ENCODE results near the gene ADORA2A.

Gene ADORA2A

DNA sequence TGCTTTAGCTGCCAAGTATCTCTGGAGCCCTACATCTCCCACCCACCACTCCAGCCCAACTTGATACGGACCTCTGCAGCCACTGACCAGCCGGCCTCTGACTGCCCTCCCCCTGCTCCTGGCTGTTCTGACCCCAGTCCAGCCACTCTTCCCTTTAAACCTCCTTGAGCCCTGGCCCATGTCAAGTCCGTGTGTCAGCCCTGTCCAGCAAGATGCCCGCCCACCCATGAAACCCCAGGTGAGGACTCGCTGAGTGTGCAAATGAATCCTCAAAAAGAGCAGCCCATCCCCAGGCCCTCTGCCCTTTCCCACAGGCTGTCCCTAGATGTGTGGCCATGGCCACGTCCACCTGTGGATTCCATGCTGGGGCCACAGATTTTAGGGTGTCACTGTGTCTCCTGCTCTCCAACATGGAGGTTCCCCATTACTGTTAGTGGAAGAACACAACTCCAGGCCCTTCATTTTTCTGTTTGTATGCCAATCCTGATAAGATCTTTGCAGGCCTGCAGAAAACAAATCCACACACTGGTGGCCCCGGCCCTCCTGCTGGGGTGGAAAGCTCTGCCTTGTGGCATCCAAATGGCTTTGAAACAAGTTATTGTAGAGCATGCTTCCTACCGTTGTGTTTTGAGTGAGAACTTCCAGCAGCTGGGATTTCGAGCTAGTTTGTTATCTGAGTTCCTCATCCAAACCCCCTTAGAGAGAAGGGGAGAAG is 22.7 kb upstream of the ADORA2A start:
- H3K27me3 ChIP-seq (ENCODE audit: insufficient read depth, low read length) = no peaks in the 10 kb centered on the region
- WGBS = 96% methylated on average over 9 of the region's 9 CpGs

DNA sequence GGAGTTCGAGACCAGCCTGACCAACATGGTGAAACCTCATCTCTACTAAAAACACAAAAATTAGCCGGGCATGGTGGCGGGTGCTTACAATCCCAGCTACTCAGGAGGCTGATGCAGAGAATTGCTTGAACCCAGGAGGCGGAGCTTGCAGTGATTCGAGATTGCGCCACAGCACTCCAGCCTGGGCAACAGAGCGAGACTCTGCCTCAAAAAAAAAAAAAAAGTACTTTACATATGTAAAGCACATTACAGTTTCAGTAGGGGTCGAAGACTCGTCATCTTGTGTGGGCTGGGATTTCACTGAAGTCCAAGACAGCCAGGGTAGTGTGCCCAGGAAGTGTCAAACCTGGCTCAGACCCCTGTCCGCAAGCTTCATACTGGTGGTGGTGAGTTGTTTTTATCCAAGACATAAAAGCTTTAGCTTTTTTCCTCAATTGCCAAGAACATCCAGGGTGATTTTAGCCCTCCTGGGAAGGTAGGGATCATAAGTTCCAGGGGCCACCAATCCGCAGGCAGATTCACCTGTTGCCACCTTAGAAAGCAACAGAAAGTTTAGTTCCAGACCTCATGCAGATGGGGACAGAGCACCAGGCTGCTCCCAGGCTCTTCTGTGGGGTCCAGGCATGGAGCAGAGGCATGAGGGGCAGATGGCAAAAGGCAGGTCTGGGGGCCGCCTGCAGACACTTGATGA is 21.6 kb upstream of the ADORA2A start:
- H3K27ac ChIP-seq (ENCODE audit: low read depth, low read length) = no peak overlapping the region
- H3K4me3 ChIP-seq (ENCODE audit: low read length) = no peak overlapping the region
- H3K4me1 ChIP-seq (ENCODE audit: insufficient read depth, low read length) = peaks cover 7% of the 10 kb centered on the region; the same call in 1 of the 2 replicates
- peaks cover 23% of the 10 kb centered on the region; the same call in 1 of the 2 replicates for H3K36me3 ChIP-seq (ENCODE audit: insufficient read depth, low read length)
- H3K9me3 ChIP-seq (ENCODE audit: insufficient read depth, low read depth, low read length) = no peaks in the 10 kb centered on the region
- no peak overlapping the region for H3K9ac ChIP-seq (ENCODE audit: low read depth, low read length)
- H3K27me3 ChIP-seq (ENCODE audit: insufficient read depth, low read length) = no peaks in the 10 kb centered on the region
- WGBS = 95% methylated on average over 12 of the region's 12 CpGs

More for the DNA sequence above, 22.7 kb upstream of the ADORA2A start:
- peaks cover 7% of the 10 kb centered on the region; the same call in 1 of the 2 replicates for H3K4me1 ChIP-seq (ENCODE audit: insufficient read depth, low read length)
- no peak overlapping the region for H3K9ac ChIP-seq (ENCODE audit: low read depth, low read length)
- no peak overlapping the region for H3K27ac ChIP-seq (ENCODE audit: low read depth, low read length)
- no peaks in the 10 kb centered on the region for H3K9me3 ChIP-seq (ENCODE audit: insufficient read depth, low read depth, low read length)
- peaks cover 23% of the 10 kb centered on the region; the same call in 1 of the 2 replicates for H3K36me3 ChIP-seq (ENCODE audit: insufficient read depth, low read length)
- no peak overlapping the region for H3K4me3 ChIP-seq (ENCODE audit: low read length)

DNA sequence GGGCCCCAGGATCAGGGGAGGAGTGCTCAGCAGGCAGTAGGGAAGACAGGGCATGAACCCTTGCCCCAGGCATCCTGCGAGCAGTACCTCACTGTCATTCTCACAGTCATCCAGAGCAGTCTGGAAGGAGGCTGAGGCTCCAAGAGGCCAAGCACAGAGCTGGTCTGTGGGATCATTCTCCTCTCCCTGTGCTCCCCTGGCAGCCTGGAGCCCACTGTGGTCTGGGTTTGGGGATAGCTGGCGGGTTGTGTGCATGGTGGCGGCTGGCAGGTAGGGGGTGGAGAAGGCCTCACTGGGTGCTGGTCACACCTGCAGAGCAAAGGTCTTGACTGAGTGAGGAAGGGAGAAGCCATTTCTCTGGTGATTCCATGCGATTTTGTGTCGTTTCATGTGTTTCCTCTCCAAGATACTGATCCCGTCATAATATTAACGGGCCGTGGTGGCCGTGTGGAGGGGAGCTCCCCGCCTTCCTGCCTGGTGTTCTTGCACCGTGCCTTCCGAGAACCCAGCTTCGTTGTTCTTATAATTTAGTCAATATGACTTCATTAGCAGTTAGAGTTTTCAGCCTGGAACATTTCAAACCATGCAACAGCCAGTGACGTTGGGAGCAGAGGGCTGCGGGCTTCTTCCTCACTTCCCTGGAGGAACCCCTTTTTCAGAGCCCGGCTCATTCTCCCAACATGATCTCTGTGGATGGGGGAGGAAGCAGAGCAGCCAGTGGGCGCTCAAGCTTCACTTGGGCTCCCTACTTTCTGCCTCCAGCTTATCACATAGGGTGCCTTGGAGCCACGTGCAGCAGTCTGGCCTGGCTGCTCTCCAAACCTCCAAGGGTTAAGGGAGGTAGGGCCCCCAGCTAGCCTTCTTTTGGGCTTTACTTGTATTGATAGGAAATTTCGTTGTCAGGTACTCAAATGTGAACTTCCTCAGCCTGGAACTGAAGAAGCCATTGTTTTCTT is 20.8 kb upstream of the ADORA2A start:
- WGBS = 91% methylated on average over 19 of the region's 19 CpGs
- Histone ChIP-seq H3K4me1 (ENCODE audit: insufficient read depth, low read length) (peaks cover 7% of the 10 kb centered on the region; the same call in 1 of the 2 replicates), H3K9me3 (ENCODE audit: insufficient read depth, low read depth, low read length) (no peaks in the 10 kb centered on the region), H3K9ac (ENCODE audit: low read depth, low read length) (peak overlapping the region; percentile 34; the same call in 1 of the 2 replicates), H3K27ac (ENCODE audit: low read depth, low read length) (no peak overlapping the region), H3K36me3 (ENCODE audit: insufficient read depth, low read length) (peaks cover 23% of the 10 kb centered on the region; the same call in 1 of the 2 replicates), H3K4me3 (ENCODE audit: low read length) (no peak overlapping the region), H3K27me3 (ENCODE audit: insufficient read depth, low read length) (no peaks in the 10 kb centered on the region)

- H3K9ac ChIP-seq (ENCODE audit: low read depth, low read length) = peak overlapping the region; percentile 34; the same call in 1 of the 2 replicates
- peaks cover 7% of the 10 kb centered on the region; the same call in 1 of the 2 replicates for H3K4me1 ChIP-seq (ENCODE audit: insufficient read depth, low read length)
- no peak overlapping the region for H3K4me3 ChIP-seq (ENCODE audit: low read length)
- no peaks in the 10 kb centered on the region for H3K9me3 ChIP-seq (ENCODE audit: insufficient read depth, low read depth, low read length)
- H3K36me3 ChIP-seq (ENCODE audit: insufficient read depth, low read length) = peaks cover 23% of the 10 kb centered on the region; the same call in 1 of the 2 replicates
- H3K27me3 ChIP-seq (ENCODE audit: insufficient read depth, low read length) = no peaks in the 10 kb centered on the region
- no peak overlapping the region for H3K27ac ChIP-seq (ENCODE audit: low read depth, low read length)
- 86% methylated on average over 15 of the region's 15 CpGs for WGBS
Observed at GRCh38 chr22:24407278-24407665, 20.1 kb upstream of the ADORA2A start.

GRCh38 chr22:24407884-24408283 is 19.5 kb upstream of the ADORA2A start:
- Histone ChIP-seq H3K9ac (ENCODE audit: low read depth, low read length) (no peak overlapping the region), H3K27ac (ENCODE audit: low read depth, low read length) (no peak overlapping the region), H3K36me3 (ENCODE audit: insufficient read depth, low read length) (peaks cover 28% of the 10 kb centered on the region; the same call in 1 of the 2 replicates), H3K9me3 (ENCODE audit: insufficient read depth, low read depth, low read length) (no peaks in the 10 kb centered on the region), H3K4me1 (ENCODE audit: insufficient read depth, low read length) (peaks cover 7% of the 10 kb centered on the region; the same call in 1 of the 2 replicates), H3K27me3 (ENCODE audit: insufficient read depth, low read length) (no peaks in the 10 kb centered on the region), H3K4me3 (ENCODE audit: low read length) (no peak overlapping the region)
- 95% methylated on average over 4 of the region's 4 CpGs for WGBS

DNA sequence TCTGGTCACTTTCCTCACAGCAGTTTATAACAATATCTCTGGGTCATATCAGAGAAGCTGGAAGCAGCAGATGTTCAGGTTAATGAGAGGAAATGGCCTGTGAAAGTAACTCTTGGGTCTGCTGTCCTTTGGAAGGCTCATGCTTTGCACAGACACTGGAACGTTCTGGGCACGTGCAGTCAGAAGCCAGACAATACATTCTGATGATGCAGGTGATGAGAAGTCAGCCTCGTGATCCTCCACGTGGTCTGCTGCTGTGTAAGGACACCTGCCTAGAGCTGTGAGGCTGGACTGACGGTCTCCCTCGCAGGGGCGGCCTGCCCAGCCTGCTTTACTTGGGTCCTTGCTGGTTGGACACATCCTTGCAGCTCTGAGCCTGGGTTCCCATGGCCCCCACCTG is 18.8 kb upstream of the ADORA2A start:
- 92% methylated on average over 7 of the region's 7 CpGs for WGBS
- Histone ChIP-seq H3K9ac (ENCODE audit: low read depth, low read length) (no peak overlapping the region), H3K4me3 (ENCODE audit: low read length) (no peak overlapping the region), H3K9me3 (ENCODE audit: insufficient read depth, low read depth, low read length) (no peaks in the 10 kb centered on the region), H3K27me3 (ENCODE audit: insufficient read depth, low read length) (no peaks in the 10 kb centered on the region), H3K4me1 (ENCODE audit: insufficient read depth, low read length) (peaks cover 7% of the 10 kb centered on the region; the same call in 1 of the 2 replicates), H3K36me3 (ENCODE audit: insufficient read depth, low read length) (peaks cover 34% of the 10 kb centered on the region), H3K27ac (ENCODE audit: low read depth, low read length) (no peak overlapping the region)

DNA sequence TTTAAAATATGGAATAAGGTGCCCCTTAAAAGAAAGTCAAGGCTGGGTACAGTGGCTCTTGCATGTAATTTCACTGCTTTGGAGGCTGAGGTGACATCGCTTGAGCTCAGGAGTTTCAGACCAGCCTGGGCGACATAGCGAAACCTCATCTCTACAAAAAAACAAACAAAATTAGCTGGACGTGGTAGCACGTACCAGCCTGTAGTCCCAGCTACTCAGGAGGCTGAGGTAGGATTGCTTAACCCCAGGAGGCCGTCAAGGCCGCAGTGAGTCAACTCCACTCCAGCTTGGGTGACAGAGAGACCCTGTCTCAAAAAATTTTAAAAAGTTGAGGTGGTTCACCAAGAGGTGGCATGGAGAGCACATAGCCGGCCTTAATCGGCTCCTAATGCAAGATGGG is 17.7 kb upstream of the ADORA2A start:
- WGBS = 93% methylated on average over 9 of the region's 9 CpGs
- Histone ChIP-seq H3K4me1 (ENCODE audit: insufficient read depth, low read length) (peaks cover 7% of the 10 kb centered on the region; the same call in 1 of the 2 replicates), H3K9me3 (ENCODE audit: insufficient read depth, low read depth, low read length) (no peaks in the 10 kb centered on the region), H3K27ac (ENCODE audit: low read depth, low read length) (no peak overlapping the region), H3K4me3 (ENCODE audit: low read length) (no peak overlapping the region), H3K27me3 (ENCODE audit: insufficient read depth, low read length) (no peaks in the 10 kb centered on the region), H3K36me3 (ENCODE audit: insufficient read depth, low read length) (peaks cover 36% of the 10 kb centered on the region), H3K9ac (ENCODE audit: low read depth, low read length) (no peak overlapping the region)

GRCh38 chr22:24410110-24410856 is 17.1 kb upstream of the ADORA2A start:
- H3K36me3 ChIP-seq (ENCODE audit: insufficient read depth, low read length) = peaks cover 36% of the 10 kb centered on the region
- H3K4me3 ChIP-seq (ENCODE audit: low read length) = no peak overlapping the region
- no peaks in the 10 kb centered on the region for H3K9me3 ChIP-seq (ENCODE audit: insufficient read depth, low read depth, low read length)
- H3K4me1 ChIP-seq (ENCODE audit: insufficient read depth, low read length) = peaks cover 7% of the 10 kb centered on the region; the same call in 1 of the 2 replicates
- H3K27ac ChIP-seq (ENCODE audit: low read depth, low read length) = no peak overlapping the region
- WGBS = 93% methylated on average over 8 of the region's 8 CpGs
- H3K9ac ChIP-seq (ENCODE audit: low read depth, low read length) = no peak overlapping the region
- no peaks in the 10 kb centered on the region for H3K27me3 ChIP-seq (ENCODE audit: insufficient read depth, low read length)

DNA sequence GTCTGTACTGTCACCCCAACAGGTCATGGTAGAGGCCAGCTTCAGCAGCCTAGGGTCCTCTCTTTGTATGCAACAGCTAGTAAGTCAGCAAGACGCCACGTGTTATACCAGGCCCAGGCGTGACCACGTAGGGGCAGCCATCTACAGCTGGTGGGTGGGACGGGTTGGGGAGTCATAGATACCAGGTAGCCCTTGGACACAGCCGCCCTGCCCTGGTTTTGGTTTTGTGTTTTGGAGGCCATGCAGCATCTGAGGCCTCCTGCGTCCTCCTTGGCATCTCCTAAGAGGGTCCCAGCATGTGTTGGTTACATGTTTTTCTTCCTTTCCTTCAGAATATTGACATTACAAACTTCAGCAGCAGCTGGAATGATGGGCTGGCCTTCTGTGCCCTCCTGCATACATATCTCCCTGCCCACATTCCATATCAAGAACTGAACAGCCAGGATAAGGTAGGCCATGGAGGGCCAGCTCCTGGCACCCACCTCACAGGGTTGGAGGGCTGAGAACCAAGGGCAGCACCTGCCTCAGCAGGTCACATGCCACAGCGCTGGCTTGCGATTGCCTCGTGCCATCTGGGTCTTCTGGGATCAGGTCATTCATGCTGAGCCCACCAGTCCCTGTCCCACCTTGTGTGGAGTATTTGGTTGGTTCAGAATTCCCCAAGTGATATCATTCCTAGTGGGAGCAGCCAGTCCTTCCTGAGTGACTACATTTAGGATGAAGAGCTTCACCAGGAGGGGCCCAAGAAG is 16.0 kb upstream of the ADORA2A start:
- WGBS = 95% methylated on average over 10 of the region's 10 CpGs
- Histone ChIP-seq H3K9me3 (ENCODE audit: insufficient read depth, low read depth, low read length) (no peaks in the 10 kb centered on the region), H3K36me3 (ENCODE audit: insufficient read depth, low read length) (peaks cover 43% of the 10 kb centered on the region), H3K27ac (ENCODE audit: low read depth, low read length) (no peak overlapping the region), H3K4me1 (ENCODE audit: insufficient read depth, low read length) (peaks cover 7% of the 10 kb centered on the region; the same call in 1 of the 2 replicates), H3K9ac (ENCODE audit: low read depth, low read length) (no peak overlapping the region), H3K27me3 (ENCODE audit: insufficient read depth, low read length) (no peaks in the 10 kb centered on the region), H3K4me3 (ENCODE audit: low read length) (no peak overlapping the region)

- Histone ChIP-seq H3K27ac (ENCODE audit: low read depth, low read length) (no peak overlapping the region), H3K27me3 (ENCODE audit: insufficient read depth, low read length) (no peaks in the 10 kb centered on the region), H3K9me3 (ENCODE audit: insufficient read depth, low read depth, low read length) (no peaks in the 10 kb centered on the region), H3K36me3 (ENCODE audit: insufficient read depth, low read length) (peaks cover 47% of the 10 kb centered on the region), H3K4me3 (ENCODE audit: low read length) (no peak overlapping the region), H3K4me1 (ENCODE audit: insufficient read depth, low read length) (no peaks in the 10 kb centered on the region), H3K9ac (ENCODE audit: low read depth, low read length) (no peak overlapping the region)
- WGBS = 77% methylated on average over 7 of the region's 7 CpGs
Observed at GRCh38 chr22:24412274-24412673, 15.1 kb upstream of the ADORA2A start.
